ENCODE data around the gene COPS3. TPM values are rescaled to one million over a fixed set of nuclear protein-coding genes. Genes with fewer than 3 reads are reported as not detected.

Gene COPS3
- total and polyA plus RNA-seq, 9 of the 15 experiments (the other 6 are each of a cell fraction or from before 2014, with no cell fraction given), result 92.4 to 295 (median 167) TPM

- Histone ChIP-seq H3K9me1 (ENCODE audit: control insufficient read depth, insufficient read depth, low read length) (no peaks in the 10 kb centered on the region), H2AFZ (ENCODE audit: low read depth, low read length) (no peak overlapping the region), H3K9ac (ENCODE audit: insufficient read depth in 1 of 2, low read depth in 2 of 2, low read length in 2 of 2) (no peak overlapping the region), H3K4me3 (no peak overlapping the region), H3K4me2 (ENCODE audit: insufficient read depth, low read length) (no peak overlapping the region), H3K79me2 (ENCODE audit: control insufficient read depth, insufficient read depth, low read length) (peaks cover 5% of the 10 kb centered on the region), H3K27ac (ENCODE audit: extremely low read depth, low read depth, low read length) (no peak overlapping the region), H4K20me1 (replicated peaks; ENCODE audit: control insufficient read depth, insufficient read depth, low read length) (peaks cover under 1% of the 10 kb centered on the region; the same call in 1 of the 2 replicates), H3K4me1 (replicated peaks in 1 of 2; ENCODE audit: control insufficient read depth in 2 of 2, insufficient read depth in 2 of 2, low read length in 2 of 2) (peaks cover 0 to 9% of the 10 kb centered on the region in 2 experiments; a peak in 4 of 5 replicates), H3K36me3 (ENCODE audit: control insufficient read depth, insufficient read depth, low read length) (peaks cover 7% of the 10 kb centered on the region; the same call in 2 of the 3 replicates), H3K9me3 (replicated peaks; ENCODE audit: control insufficient read depth, insufficient read depth, low read depth, low read length) (no peaks in the 10 kb centered on the region), H3K27me3 (ENCODE audit: control insufficient read depth in 2 of 2, insufficient read depth in 2 of 2, low read length in 2 of 2) (no peaks in the 10 kb centered on the region)
- DNase-seq (ENCODE audit: extremely low read depth in 1 of 4, low spot score in 3 of 4), result no peak
- intact Hi-C loops (cut with micrococcal nuclease), result no loop called here
- ChIA-PET CTCF (ENCODE audit: low intra/inter-chr PET ratio) (no interaction called here), POLR2A (interaction anchor here (1.0 kb wide), 1 partner anchor 11 kb away, joined by 6 read pairs; no protein-coding TSS in a partner anchor)
- no peak for ATAC-seq
- 72% methylated on average over 9 of the region's 10 CpGs for WGBS (ENCODE audit: insufficient coverage, low coverage, missing lambda C conversion rate)
- TF ChIP-seq ZNF431 (CRISPR knock-in tag; IDR thresholded peaks at IDR 0.05) (peak; percentile 61; the same call in 1 of the 2 replicates), ZNF436 (CRISPR knock-in tag; IDR thresholded peaks at IDR 0.05) (no peak)
- BruUV-seq (replicated peaks), result no TSS peak
- FAIRE-seq, result no peak
- in situ Hi-C loops (cut with MboI), result no loop called here
Measured at GRCh38 chr17:17241656-17242055, 39.4 kb downstream of the COPS3 start.

- peaks cover 8 to 11% of the 10 kb centered on the region in 2 experiments; a peak in 4 of 5 replicates for H3K4me1 ChIP-seq (replicated peaks in 1 of 2; ENCODE audit: control insufficient read depth in 2 of 2, insufficient read depth in 2 of 2, low read length in 2 of 2)
- no peak overlapping the region for H3K4me3 ChIP-seq
- peak overlapping the region in 1 of 2 experiments; percentile 16; a peak in 1 of 4 replicates for H3K9ac ChIP-seq (ENCODE audit: insufficient read depth in 1 of 2, low read depth in 2 of 2, low read length in 2 of 2)
- peak overlapping the region; percentile 70 for H2AFZ ChIP-seq (ENCODE audit: low read depth, low read length)
- peaks cover 17% of the 10 kb centered on the region for H4K20me1 ChIP-seq (replicated peaks; ENCODE audit: control insufficient read depth, insufficient read depth, low read length)
- H3K9me1 ChIP-seq (ENCODE audit: control insufficient read depth, insufficient read depth, low read length), result peaks cover 2% of the 10 kb centered on the region
- H3K4me2 ChIP-seq (ENCODE audit: insufficient read depth, low read length), result no peak overlapping the region
- peaks cover 23% of the 10 kb centered on the region for H3K79me2 ChIP-seq (ENCODE audit: control insufficient read depth, insufficient read depth, low read length)
- H3K27me3 ChIP-seq (ENCODE audit: control insufficient read depth in 2 of 2, insufficient read depth in 2 of 2, low read length in 2 of 2), result no peaks in the 10 kb centered on the region
- peaks cover 6% of the 10 kb centered on the region; the same call in 1 of the 3 replicates for H3K36me3 ChIP-seq (ENCODE audit: control insufficient read depth, insufficient read depth, low read length)
- WGBS (ENCODE audit: insufficient coverage, low coverage, missing lambda C conversion rate), result 7% methylated on average over 1 of the region's 1 CpG
- DNase-seq (ENCODE audit: extremely low read depth in 1 of 4, low spot score in 3 of 4), result peak in 2 of 4 experiments; percentile 32 to 34
- ATAC-seq, result no peak
- CTCF ChIA-PET (ENCODE audit: low intra/inter-chr PET ratio), result no interaction called here
- BruUV-seq (replicated peaks), result no TSS peak
- peak overlapping the region; percentile 50; the same call in 1 of the 3 replicates for H3K27ac ChIP-seq (ENCODE audit: extremely low read depth, low read depth, low read length)
- FAIRE-seq, result no peak
- intact Hi-C loops (cut with micrococcal nuclease) (no loop called here), in situ Hi-C loops (cut with MboI) (no loop called here)
- no peaks in the 10 kb centered on the region for H3K9me3 ChIP-seq (replicated peaks; ENCODE audit: control insufficient read depth, insufficient read depth, low read depth, low read length)
- POLR2A ChIA-PET, result no interaction called here
- peak; percentile 25 for TF ChIP-seq PKNOX1 (IDR thresholded peaks at IDR 0.05)
- TF ChIP-seq, protein P1, sequence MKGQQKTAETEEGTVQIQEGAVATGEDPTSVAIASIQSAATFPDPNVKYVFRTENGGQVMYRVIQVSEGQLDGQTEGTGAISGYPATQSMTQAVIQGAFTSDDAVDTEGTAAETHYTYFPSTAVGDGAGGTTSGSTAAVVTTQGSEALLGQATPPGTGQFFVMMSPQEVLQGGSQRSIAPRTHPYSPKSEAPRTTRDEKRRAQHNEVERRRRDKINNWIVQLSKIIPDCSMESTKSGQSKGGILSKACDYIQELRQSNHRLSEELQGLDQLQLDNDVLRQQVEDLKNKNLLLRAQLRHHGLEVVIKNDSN (CRISPR knock-in tag; IDR thresholded peaks at IDR 0.05), result no peak
- no peak for TF ChIP-seq NFE2 (IDR thresholded peaks at IDR 0.05; ENCODE audit: low read depth)
- no peak for TF ChIP-seq SMARCC2 (IDR thresholded peaks at IDR 0.05; ENCODE audit: low read depth)
- TF ChIP-seq, protein P2, sequence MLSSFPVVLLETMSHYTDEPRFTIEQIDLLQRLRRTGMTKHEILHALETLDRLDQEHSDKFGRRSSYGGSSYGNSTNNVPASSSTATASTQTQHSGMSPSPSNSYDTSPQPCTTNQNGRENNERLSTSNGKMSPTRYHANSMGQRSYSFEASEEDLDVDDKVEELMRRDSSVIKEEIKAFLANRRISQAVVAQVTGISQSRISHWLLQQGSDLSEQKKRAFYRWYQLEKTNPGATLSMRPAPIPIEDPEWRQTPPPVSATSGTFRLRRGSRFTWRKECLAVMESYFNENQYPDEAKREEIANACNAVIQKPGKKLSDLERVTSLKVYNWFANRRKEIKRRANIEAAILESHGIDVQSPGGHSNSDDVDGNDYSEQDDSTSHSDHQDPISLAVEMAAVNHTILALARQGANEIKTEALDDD (IDR thresholded peaks at IDR 0.05), result no peak
- peak; percentile 20 for TF ChIP-seq MEIS2 (IDR thresholded peaks at IDR 0.05; ENCODE audit: partially characterized antibody)
- no peak for TF ChIP-seq SP2 (IDR thresholded peaks at IDR 0.05; ENCODE audit: extremely low read depth, low read depth, low read length, poor library complexity, severe bottlenecking)
- TF ChIP-seq ARID1B (IDR thresholded peaks at IDR 0.05), result no peak
- peak; percentile 56 for TF ChIP-seq FOSL1 (tag; conservative IDR thresholded peaks at IDR 0.05)
- TF ChIP-seq ZNF324 (CRISPR knock-in tag; IDR thresholded peaks at IDR 0.05), result no peak
- 0 out of 2 replicates have a peak, but pooled peaks have one; percentile 12 for TF ChIP-seq SMARCE1 (IDR thresholded peaks at IDR 0.05)
- no peak for TF ChIP-seq JUNB (CRISPR knock-in tag; conservative IDR thresholded peaks at IDR 0.05)
Measured at GRCh38 chr17:17239832-17240231, 41.2 kb downstream of the COPS3 start.

Measured in K562 (cell line).